GF-D8 (cell line): Measurements from ENCODE around the gene DST.

Source experiments
- DNase-seq: peaks from one replicate; lab custom pipeline; 2025; lab: John Stamatoyannopoulos, UW

The DST gene

GRCh38 chr6:56536536-56536935, 106.2 kb downstream of the DST start:
- no peak for DNase-seq

DNA sequence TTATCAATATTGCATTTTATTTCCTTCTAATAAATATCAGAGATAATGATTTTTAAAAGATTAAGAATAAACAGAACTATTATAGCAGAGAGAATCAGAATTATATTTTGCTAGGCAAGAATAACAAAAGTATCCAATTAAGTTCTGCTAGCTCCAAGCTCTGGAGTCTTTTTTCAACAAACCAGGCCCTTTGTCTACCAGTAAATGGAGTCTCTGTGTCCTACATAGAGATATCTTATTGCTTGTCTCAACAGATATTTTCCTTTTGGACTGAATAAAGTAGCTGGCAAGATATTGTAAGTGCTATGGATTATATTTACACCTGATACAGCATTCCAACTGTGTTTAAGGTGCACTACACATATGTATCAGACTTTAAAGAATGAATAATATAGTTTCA, 107.1 kb downstream of the DST start:
- DNase-seq: no peak

DNA sequence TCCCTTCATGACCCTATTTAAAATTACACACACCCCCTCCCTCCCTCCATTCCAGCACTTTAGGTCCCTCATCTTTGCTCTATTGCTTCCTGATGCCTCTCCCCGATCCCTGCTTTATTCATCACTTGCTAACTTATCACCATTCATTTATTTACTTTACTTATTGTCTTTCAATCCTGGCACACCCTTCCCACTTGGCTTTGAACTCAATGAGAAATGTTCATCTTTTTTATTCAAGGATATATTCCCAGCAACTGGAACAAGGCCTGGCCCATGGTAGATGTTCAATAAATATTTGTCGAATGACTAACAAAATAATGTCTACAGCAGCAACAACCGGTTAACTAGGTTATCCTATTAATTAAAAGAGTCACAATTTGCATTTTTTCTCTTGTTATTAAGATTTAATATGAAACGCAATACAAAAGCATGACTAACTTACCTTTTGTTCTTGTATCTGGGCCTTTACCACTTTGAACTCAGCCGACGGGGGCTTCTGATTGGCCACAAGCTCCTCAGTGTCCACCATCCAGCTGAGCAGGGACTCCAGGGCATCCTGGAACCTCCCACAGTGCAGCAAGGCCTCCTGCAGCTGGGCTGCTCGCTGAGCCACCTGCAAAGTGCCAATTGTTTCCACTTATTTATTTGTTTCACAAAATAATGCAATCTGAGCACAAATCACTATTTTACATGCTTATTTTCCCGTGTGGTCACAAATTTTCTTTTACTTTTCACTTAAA, 107.8 kb downstream of the DST start:
- DNase-seq: no peak

DNA sequence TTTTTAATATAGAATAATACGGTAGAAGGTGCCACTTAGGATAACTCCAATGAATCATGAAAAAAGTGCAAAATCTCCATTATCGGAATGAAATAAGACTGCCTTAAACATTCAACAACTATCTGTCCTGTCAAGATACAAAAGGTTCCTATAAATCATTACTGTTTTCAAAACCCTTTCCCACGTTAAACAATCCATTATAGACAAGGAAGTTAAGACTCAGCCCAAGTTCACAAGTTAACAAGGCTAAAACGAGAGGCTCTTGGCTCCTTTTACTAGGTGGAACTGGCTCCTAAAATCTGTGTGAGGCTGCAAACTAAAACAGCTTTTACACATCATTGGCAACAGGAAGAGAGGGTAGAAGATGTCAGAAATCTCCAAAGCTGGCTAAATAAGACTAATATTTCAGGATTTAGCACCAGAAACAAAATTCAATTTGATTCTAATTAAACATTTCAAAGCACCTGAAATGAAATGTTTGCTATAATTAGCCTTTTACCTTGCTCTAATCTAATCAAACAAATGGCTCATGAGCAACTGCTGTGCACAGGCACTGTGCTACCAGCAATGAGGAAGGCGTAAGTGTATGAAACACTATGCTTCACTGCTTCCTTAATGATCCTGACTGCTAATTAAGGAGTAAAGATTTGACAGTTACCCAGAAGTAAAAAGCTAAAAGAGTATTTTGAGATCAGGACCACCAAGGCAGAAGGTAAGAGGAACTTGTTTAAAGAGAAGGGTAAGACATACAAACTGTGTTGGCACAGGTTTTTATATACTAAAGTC, 109.7 kb downstream of the DST start:
- no peak for DNase-seq

DNA sequence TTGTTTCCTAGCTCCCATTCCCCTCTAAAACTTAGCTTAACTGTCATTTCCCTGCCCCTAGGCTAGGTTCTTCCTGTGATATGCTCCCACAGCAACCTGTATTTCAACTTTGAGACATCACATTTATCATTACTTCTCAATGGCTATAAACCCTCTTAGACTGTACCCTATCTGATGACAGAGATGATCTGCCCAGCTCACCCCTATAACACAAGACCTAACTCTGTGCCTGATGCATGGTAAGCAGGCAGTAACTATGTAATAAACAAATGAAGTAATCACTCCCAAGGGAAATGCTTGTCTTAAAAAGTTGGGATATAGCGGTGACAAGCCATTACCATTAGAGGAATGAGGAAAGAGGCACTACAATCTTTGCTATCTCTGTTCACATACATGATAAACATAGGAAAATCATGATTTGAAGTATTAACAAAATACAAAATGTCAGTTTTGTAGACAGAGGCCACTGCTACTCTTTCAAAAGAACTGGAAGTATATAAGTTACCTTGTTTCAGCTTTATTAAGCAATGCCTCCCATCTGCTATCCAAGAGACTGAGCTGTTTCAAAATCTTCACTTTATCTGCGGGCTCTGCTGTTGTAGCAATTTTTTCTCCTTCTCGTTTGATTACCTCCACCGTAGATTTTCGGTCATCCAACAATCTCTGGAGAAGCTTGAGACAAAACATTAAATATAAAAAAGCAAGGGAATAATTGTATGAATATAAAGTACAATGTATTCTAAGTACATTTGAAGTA, 110.7 kb downstream of the DST start:
- DNase-seq: no peak

- no peak for DNase-seq
Observed at GRCh38 chr6:56529594-56530191, 113.0 kb downstream of the DST start.

GRCh38 chr6:56528412-56528841, 114.3 kb downstream of the DST start:
- no peak for DNase-seq

- DNase-seq: no peak
Observed at GRCh38 chr6:56527934-56528333, 114.8 kb downstream of the DST start.

GRCh38 chr6:56526860-56527544, 115.7 kb downstream of the DST start:
- no peak for DNase-seq

DNA sequence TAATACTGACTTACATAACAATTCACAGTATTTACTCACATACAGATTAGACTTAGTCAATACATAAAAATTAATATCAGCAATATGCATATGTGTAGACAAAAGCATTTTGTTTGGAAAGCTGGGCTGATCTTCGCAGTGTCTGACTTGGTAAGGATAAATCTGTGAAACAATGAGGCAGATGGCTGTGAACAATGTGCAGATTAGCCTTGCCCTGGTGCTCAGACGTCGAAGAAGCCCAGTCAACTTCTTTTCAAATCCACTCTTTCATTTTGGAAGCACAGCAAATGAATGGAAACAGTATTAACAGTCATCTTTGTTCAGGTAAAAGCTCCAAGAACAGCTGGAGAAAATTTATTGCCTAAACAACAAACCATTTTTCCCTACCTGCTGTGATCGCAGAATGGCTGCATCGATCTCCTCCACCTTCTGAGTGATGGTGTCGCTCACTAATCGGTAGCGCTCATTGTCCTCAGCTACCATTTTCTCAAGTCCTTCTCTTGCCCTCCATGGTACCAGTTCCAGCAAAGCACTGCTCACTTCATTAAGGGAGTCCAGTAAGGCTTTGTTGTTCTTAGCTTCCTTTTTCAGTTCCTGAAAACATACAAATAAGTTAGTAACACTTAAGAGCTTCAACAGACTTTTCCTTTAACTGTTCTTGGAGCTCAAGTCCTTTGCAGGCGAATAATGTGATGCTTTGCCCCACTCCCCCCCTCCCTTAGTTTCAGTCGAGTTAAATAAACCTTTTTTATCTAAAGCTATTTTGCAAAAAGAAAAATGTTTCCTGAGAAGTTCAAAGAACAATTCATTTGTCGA, 116.5 kb downstream of the DST start:
- no peak for DNase-seq

DNA sequence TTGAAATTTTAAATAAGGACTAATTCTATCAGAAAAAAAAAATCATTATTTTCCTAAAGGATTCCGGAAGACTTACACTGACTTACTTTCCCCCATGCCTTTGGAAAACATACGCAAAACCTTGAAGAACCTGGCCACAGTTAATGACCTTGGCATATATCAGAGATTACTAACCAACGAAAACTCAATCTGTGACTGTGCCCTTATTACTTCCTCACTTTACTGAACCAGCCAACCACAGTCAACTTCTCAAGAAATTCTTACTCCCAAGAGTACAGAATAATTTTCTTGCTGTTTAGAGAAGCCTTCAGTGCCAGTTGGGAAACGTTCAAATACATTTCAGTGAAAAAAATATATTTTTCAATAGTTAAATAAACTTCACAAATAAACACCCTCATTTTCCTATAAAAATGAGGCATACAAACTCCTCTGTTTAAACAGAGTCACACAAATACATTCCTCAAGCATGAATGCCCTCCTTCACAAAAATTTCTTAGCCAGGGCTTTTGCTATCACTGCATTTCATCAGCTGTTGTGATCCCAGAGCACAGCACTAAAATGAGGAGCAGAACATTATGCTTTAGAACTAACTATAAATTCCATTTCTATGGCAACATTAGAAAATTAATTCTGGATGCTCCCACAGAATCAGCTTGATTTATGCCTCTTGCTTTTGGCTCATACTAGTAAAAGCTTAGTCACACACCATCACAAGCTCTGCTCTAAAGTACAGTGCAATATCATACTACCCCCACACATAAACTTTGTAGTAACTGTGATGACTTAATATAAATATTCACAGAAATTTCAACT, 117.6 kb downstream of the DST start:
- DNase-seq: no peak

DNA sequence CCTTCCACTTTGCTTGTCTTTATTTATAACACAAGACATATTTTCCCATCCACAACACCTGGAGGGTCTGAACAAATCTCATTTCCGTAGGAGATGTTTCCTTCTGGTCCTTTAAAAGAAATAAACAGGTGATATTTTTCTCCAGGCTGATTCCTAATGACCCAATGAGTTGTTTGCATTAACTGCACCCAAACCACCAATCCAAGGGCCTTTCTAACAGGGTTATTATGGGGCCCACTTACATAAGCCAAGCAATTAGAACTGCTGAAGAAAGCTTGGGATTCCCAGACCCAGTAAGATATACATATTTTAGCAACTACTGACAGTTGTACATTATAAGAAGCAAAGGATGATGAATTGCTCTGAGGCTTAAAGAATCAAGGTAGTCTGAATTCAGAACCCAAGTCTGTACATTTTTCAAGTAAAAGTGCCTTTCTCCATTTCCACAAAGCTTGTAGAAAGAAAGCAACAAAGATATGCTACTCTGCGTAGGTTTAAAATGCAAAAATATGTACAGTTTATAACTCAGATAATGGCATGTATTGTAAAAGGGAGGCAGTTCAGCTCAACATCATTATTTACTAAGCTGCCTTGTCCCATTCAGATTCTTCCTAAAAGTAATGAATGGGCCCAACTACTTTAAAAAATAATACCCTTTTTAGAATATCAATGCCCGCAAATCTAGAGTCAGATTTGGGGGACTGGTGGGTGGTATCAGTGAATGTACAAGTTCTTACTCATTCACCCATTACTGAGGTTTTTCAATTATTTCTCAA, 120.0 kb downstream of the DST start:
- DNase-seq: no peak

GRCh38 chr6:56521976-56522375, 120.7 kb downstream of the DST start:
- no peak for DNase-seq

DNA sequence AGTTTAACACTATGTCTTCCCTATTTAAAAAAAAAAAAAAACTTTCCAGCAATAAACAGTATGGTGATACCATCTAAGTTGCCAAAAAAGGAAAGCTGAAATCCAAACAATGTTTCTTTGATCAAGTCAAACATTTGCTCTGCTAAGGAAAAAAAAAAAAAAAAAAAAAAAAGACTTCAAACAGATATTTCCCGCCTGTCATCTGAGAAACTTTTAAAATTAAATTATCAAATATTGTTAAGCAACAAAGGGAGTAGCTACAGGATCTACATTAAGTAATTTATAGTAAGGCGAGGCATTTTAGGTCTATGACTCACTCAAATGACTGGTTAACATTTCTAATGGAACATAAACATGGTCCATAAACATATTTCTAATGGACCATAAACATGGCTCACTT, 121.2 kb downstream of the DST start:
- DNase-seq: no peak

- DNase-seq: no peak
Observed at GRCh38 chr6:56520218-56520617, 122.5 kb downstream of the DST start.

DNA sequence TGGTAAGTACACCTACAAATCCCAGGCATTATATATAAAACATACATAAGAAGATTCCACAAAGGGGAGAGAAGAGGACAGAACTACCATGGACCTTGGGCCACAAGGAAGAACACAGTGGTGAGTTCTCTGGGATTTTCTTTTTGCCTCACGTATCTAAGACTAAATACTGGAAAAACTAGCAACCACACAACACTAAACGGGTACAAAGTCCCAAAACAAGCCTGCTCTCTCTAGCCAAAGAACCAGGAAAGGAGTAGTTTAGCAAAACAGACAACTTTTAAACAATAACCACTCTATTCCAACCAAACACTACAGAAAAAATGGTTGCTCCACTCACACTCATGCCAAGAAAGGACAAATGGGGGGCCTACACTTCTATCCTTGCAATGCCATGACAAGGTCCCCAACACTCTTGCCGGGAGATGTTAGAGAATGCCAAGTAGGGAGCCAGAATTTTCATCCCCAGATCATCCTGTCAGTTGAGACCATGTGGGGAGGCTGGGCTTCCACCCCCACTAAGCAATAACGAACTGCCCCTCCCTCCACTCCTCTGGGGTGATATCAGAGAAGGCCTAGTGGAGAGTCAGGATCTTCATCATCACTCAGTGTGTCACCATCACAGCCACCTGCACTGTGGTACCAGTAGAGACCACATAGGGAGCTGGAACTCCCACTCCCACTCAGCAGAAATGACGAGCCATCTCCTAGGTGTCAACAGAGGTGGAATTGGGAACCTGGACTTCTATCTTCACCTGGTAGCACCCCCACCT, 123.5 kb downstream of the DST start:
- no peak for DNase-seq

GRCh38 chr6:56517155-56517745, 125.4 kb downstream of the DST start:
- DNase-seq: no peak

DNA sequence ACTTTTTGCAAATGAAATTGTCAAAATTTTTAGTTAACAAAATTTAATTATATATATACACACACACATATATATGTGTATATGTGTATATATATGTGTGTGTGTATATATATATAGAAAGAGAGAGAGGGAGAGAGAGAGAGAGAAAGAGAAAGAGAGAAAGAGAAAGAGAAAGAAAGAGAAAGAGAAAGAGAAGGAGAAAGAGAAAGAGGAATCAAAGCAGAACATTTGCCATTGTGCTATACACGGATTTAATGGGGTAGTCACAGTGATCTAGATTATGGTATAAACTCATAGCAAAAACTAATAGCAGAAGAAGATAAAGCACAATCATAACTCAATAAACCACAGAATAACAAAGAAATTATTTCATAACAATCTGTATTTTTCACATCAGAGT, 126.7 kb downstream of the DST start:
- DNase-seq: no peak
